Stomach (tissue), 9 donors: ENCODE data around the gene TPX2. TPM values are rescaled to one million over a fixed set of nuclear protein-coding genes. Genes with fewer than 3 reads are reported as not detected.

ENCODE experiments used
- DNase-seq, 2 donors: peaks; one replicate each; pipeline versions ENCODE4 v3.0.0 to v3.0.0-alpha.2; 2013 to 2019
- H3K27ac ChIP-seq, 5 donors: fragments of 200-600 bp in 4 of 5; sonication (generic) in 4 of 5; one replicate each; pipeline ENCODE4 v1.5.1; 2013 to 2019; ENCODE audit warnings: mild to moderate bottlenecking in 1 of 5, moderate library complexity in 1 of 5
- H3K27me3 ChIP-seq, 3 donors: fragments of 200-600 bp; sonication (generic); one replicate each; pipeline ENCODE4 v1.5.1; 2017 to 2019; ENCODE audit warnings: mixed run types in 1 of 3
- H3K36me3 ChIP-seq, 4 donors: fragments of 200-600 bp; sonication (generic); 1 replicate in 3 of 4; 2 replicates in 1 of 4; pipeline ENCODE4 v1.5.1; 2016 to 2019
- H3K4me1 ChIP-seq, 4 donors: fragments of 200-600 bp; sonication (generic); one replicate each; pipeline ENCODE4 v1.5.1; 2016 to 2019
- H3K4me3 ChIP-seq, 4 donors: fragments of 200-600 bp; sonication (generic) in 3 of 4; one replicate each; pipeline ENCODE4 v1.5.1; 2016 to 2019; ENCODE audit warnings: mild to moderate bottlenecking in 1 of 4
- H3K9me3 ChIP-seq, 4 donors: fragments of 200-600 bp; sonication (generic); one replicate each; pipeline ENCODE4 v1.5.1; 2016 to 2019
- CTCF ChIP-seq, 7 experiments: fragments of 450-650 bp in 4 of 7; fragments of 200-600 bp in 3 of 7; sonication (generic) in 3 of 7; IDR thresholded peaks; one replicate each; pipeline ENCODE4 v1.5.1; 2016 to 2019; ENCODE audit warnings: antibody characterized with exemption in 7 of 7, control low read depth in 2 of 7, mild to moderate bottlenecking in 1 of 7
- EP300 ChIP-seq: sonication (generic); formaldehyde crosslinking; IDR thresholded peaks from one replicate; pipeline ENCODE4 v1.6.1; 2017; ENCODE audit warnings: antibody characterized with exemption
- POLR2A ChIP-seq, 4 donors: fragments of 450-650 bp; IDR thresholded peaks; one replicate each; pipeline ENCODE4 v1.6.1; 2016; ENCODE audit warnings: antibody characterized with exemption in 4 of 4, control low read depth in 2 of 4, mild to moderate bottlenecking in 1 of 4, moderate library complexity in 1 of 4
- POLR2AphosphoS5 ChIP-seq, 3 donors: sonication (generic); formaldehyde crosslinking; IDR thresholded peaks; one replicate each; pipeline ENCODE4 v1.6.1; 2016; ENCODE audit warnings: antibody characterized with exemption in 3 of 3
- WGBS, 5 donors: extraction: QIAGEN DNeasy Blood & Tissue Kit in 3 of 5; methylation state at CpG; one replicate each; pipeline versions ENCODE4 v1.1.5 to v1.1.7; 2013 to 2018; 5-methylcytosine and 5-hydroxymethylcytosine counted together
- intact Hi-C: fragments of 100-400 bp; cut with DNase I; formaldehyde crosslinking; loops from one replicate; pipeline ENCODE4 v1.15.1; 2023; ENCODE audit warnings: low total_unique reads
- polyA plus RNA-seq, 3 donors: library from polyadenylated mRNA; stranded (reverse); fragments of 200-250 nt; gene quantifications; one replicate each; pipeline ENCODE4 v1.2.3, GENCODE V29; 2013
- total RNA-seq, 5 donors: library from RNA; depleted of rRNA; stranded (reverse); fragments of >200 nt; gene quantifications; one replicate each; pipeline versions ENCODE4 v1.1.0 to v1.2.3, GENCODE V29; 2014 to 2016
- donor health status: healthy with polysubstance abuse.
- donor health status: Bipolar disorder and iron deficiency.
- donor health status: healthy.

The TPX2 gene
- total and polyA plus RNA-seq, 8 donors = 1.7 to 11.4 (median 6.7) TPM

- Histone ChIP-seq H3K4me3 (no peak overlapping the region), H3K27ac (peak overlapping the region in 1 of 5 donors; percentile 20), H3K36me3 (peaks cover 0 to 4% (median 0%) of the 10 kb centered on the region in 4 donors), H3K27me3 (no peaks in the 10 kb centered on the region), H3K9me3 (no peaks in the 10 kb centered on the region), H3K4me1 (no peaks in the 10 kb centered on the region)
- no peak for DNase-seq
- 37 to 64% (median 44%) methylated on average over 2 of the region's 2 CpGs for WGBS, 5 donors
- TF ChIP-seq POLR2A (IDR thresholded peaks at IDR 0.05) (no peak), POLR2AphosphoS5 (IDR thresholded peaks at IDR 0.05) (no peak), CTCF (IDR thresholded peaks at IDR 0.05) (no peak), EP300 (no peak)
- intact Hi-C loops = no loop called here
Observed at GRCh38 chr20:31759836-31760518, 20.9 kb downstream of the TPX2 start.

GRCh38 chr20:31760519-31761240, 21.6 kb downstream of the TPX2 start:
- Histone ChIP-seq H3K27me3 (no peaks in the 10 kb centered on the region), H3K4me1 (no peaks in the 10 kb centered on the region), H3K9me3 (no peaks in the 10 kb centered on the region), H3K27ac (no peak overlapping the region), H3K4me3 (no peak overlapping the region), H3K36me3 (peaks cover 0 to 6% (median 0%) of the 10 kb centered on the region in 4 donors)
- 90 to 91% (median 90%) methylated on average over 6 of the region's 6 CpGs for WGBS, 5 donors
- TF ChIP-seq POLR2AphosphoS5 (IDR thresholded peaks at IDR 0.05) = no peak
- TF ChIP-seq EP300 = no peak
- TF ChIP-seq CTCF (IDR thresholded peaks at IDR 0.05) = no peak
- TF ChIP-seq POLR2A (IDR thresholded peaks at IDR 0.05) = no peak
- intact Hi-C loops = no loop called here
- no peak for DNase-seq

- Histone ChIP-seq H3K4me3 (no peak overlapping the region), H3K27ac (no peak overlapping the region), H3K36me3 (peaks cover 0 to 6% (median 0%) of the 10 kb centered on the region in 4 donors), H3K9me3 (no peaks in the 10 kb centered on the region), H3K27me3 (no peaks in the 10 kb centered on the region), H3K4me1 (no peaks in the 10 kb centered on the region)
- intact Hi-C loops = no loop called here
- 86 to 95% (median 91%) methylated on average over 2 of the region's 2 CpGs for WGBS, 5 donors
- TF ChIP-seq CTCF (IDR thresholded peaks at IDR 0.05) (no peak), POLR2AphosphoS5 (IDR thresholded peaks at IDR 0.05) (no peak), EP300 (no peak), POLR2A (IDR thresholded peaks at IDR 0.05) (no peak)
- DNase-seq = no peak
Observed at GRCh38 chr20:31764641-31765305, 25.7 kb downstream of the TPX2 start.

GRCh38 chr20:31767805-31768204, 28.7 kb downstream of the TPX2 start:
- TF ChIP-seq POLR2AphosphoS5 (IDR thresholded peaks at IDR 0.05) (no peak), CTCF (IDR thresholded peaks at IDR 0.05) (no peak), POLR2A (IDR thresholded peaks at IDR 0.05) (no peak), EP300 (no peak)
- intact Hi-C loops = no loop called here
- no peak overlapping the region for H3K27ac ChIP-seq
- 94 to 100% (median 95%) methylated on average over 3 of the region's 3 CpGs for WGBS, 5 donors
- no peak overlapping the region for H3K4me3 ChIP-seq
- peaks cover 0 to 6% (median 0%) of the 10 kb centered on the region in 4 donors for H3K36me3 ChIP-seq
- no peaks in the 10 kb centered on the region for H3K4me1 ChIP-seq
- DNase-seq = no peak
- H3K9me3 ChIP-seq = no peaks in the 10 kb centered on the region
- H3K27me3 ChIP-seq = no peaks in the 10 kb centered on the region
